ENCODE results near the gene GIGYF1.
"Not testable (repeated sequence)": the region's sequence is repeated elsewhere in the genome, so short reads cannot be mapped to it uniquely, and the experiment has no call there.

GIGYF1 gene

DNA sequence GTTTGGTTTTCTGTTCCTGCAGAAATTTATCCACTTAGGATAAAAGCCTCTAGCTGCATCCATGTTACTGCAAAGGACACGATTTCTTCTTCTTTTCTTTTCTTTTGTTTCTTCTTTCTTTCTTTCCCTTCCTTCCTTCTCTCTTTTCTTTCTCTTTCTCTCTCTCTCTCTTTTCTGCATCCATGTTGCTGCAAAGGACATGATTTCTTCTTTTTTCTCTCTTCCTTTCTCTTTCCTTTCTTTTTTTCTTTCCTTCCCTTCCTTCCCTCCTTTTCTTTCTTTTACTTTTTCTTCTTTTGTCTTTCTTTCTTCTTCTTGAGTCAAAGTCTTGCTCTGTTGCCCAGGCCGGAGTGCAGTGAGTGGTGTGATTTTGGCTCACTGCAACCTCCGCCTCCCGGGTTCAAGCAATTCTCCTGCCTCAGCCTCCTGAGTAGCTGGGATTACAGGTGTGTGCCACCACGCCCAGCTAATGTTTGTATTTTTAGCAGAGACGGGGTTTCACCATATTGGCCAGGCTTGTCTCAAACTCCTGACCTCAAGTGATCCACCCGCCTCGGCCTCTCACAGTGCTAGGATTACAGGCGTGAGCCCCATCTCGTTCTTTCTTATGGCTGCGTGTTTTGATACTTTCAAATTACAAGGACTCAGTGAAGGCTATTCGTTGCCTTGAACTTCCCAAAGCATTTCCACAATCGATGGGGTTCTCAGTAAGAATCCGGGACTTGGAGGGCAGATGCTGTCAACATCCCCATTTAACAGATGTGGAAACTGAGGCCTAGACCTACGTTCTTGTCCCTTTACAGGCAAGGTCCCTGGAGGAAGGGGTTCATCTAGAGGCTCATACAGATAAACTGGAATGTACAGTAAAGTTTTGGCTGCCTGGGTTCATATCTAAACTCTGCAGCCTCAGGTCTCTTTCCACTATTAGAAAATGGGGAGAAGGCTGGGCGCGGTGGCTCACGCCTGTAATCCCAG lies 22.4 kb downstream of the GIGYF1 start:
- no peak for DNase-seq (ENCODE audit: low read depth)

DNA sequence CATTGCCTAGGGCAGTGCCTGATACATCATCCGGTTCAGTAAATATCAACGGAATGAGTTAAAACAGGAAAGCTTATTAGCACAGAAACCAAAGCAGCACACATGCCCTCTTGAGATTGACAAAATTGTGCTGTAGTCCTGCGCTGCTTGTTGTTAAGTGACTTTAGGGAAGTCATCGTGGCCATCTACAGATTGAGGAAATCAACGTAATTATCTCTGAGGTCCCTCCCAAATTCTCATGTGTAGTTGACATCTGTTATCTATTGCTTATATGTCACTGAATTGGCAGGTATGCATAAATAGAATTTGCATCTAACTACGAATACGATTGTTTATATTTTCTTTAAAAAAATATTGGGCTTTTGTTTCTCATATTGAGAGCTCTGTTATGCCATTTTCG lies 24.0 kb downstream of the GIGYF1 start:
- no peak for DNase-seq (ENCODE audit: low read depth)

DNA sequence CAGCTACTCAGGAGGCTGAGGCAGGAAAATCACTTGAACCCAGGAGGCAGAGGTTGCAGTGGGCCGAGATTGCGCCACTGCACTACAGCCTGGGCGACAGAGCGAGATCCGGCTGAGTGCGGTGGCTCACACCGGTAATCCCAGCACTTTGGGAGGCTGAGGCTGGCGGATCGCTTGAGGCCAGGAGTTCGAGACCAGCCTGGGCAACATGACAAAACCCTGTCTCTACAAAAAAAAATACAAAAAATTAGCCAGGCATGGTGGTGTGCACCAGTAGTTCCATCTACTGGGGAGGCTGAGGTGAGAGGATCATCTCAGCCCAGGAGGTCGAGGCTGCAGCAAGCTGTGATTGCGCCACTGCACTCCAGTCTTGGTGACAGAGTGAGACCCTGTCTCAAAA lies 24.9 kb downstream of the GIGYF1 start:
- not testable (repeated sequence) for DNase-seq (ENCODE audit: low read depth)

DNA sequence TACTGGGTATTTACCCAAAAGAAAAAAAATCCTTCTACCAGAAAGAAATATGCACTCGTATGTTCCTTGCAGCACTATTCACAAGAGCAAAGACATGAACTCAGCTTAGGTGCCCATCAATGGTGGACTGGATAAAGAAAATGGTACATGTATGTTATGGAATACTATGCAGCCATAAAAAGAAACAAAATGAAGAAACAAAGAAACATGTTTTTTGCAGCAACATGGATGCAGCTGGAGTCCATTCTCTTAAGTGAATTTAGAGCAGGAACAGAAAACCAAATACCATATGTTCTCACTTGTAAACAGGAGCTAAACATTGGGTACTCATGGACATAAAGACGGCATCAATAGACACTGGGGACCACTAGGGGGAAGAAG lies 26.0 kb downstream of the GIGYF1 start:
- DNase-seq (ENCODE audit: low read depth) = no peak

DNA sequence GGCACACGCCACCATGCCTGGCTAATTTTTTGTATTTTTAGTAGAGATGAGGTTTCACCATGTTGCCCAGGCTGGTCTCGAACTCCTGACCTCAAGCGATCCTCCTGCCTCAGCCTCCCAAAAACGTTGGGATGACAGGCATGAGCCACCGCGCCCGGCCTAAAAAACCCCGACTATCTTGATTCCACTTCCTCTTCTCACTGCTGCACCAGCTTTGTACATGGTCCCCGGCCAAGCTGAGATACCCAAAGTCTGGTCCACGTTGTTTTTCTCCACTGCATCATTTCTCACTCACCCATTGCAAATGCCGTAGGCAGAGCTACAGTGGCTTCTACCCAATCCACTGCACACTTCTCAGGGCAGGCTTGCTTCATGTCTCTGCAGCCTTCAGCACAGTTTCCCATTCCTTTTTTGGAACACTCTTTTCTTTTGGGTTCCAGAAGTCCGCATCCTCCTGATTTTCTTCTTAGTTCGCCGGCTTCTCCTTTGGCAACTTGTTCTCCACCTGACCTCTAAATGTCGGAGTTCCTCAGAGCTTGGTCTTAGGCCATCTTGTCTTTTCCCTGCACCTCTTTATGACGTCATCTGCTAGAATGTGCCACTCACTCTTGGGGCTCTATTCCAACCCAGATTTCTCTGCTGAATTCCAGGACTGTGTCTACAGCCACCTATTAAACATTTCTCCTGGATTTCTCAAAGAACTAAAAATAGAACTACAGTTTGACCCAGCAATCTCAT lies 26.6 kb downstream of the GIGYF1 start:
- DNase-seq (ENCODE audit: low read depth) = no peak

DNA sequence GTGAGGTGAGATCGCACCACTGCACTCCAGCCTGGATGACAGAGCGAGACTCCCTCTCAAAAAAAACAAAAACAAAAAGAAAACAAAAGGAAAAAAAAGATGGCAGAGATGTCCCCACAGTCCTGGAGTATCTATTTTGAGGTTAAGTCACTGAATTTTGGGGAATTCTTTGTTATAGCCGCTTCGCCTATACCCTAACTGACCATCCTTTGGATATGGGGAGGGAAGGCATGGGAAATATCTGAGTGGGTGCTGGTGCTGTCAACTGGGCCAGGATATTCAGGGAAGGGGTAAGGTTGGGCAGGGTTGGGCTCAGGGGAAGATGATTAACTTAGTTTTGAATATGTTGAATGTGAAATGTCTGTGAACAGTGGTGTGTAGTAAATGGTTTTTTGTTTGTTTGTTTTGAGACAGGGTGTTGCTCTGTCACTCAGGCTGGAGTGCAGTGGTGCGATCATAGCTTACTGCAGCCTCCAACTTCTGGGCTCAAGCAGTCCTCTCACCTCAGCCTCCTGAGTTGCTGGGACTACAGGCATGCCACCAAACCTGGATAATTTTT lies 28.8 kb downstream of the GIGYF1 start:
- no peak for DNase-seq (ENCODE audit: low read depth)

DNA sequence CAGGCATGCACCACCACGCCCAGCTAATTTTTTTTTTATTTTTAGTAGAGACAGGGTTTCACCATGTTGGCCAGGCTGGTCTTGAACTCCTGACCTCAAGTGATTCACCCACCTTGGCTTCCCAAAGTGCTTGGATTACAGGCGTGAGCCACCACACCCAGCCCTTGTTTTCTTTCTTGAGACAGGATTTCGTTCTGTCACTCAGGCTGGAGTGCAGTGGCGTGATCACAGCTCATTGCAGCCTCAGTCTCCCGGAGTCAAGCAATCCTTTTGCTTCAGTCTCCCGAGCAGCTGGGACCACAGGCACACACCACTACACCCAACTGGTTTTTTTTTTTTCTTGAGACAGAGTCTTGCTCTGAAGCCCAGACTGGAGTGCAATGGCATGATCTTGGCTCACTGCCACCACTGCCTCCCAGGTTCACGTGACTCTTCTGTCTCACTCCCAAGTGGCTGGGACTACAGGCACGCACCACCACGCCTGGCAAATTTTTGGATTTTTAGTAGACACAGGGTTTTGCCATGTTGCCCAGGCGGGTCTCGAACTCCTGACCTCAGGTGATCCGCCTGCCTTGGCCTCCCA lies 31.8 kb downstream of the GIGYF1 start:
- not testable (repeated sequence) for DNase-seq (ENCODE audit: low read depth)

DNA sequence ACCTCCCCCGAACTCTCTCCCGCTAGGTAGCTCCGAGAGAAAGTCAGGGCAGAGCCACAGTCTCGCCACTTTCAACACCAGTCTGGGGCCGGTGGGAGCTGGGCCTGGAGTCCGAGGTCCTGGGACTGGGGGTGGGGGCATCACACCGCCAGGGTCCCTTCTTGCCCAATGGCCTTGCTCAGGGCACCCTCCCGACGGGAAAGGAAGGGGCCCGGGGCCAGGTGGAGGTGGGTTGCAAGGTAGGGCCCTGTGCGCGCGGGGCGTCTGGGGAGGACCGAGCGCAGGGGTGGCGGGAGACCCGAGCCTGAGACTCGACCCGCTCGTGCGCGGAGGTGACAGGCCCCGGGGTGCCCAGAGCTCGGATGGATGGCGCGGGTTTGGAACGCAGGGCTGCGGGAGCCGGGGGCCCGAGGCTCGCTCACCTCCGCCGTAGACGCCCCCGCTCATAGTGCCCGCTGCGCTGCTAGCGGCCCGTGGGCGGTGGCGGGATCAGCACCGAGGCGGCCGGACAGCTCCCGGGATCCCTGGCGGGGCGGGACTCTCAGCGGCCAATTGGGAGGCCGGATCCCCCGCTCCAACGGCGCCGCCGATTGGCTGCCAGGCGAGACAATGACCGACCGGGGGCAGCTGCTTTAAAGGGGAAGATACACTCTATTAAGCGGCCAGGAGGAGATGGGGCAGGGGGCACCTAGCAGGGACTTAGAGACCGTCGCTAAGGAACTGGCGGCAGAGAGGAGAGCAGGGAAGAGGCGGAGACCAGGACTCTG lies 38.0 kb downstream of the GIGYF1 start, which contains the start of gene ACTL6B:
TSS of gene ACTL6B (minus strand) at position 541 of the 767 bp plus-strand sequence. CDS start at position 447, 94 bp downstream.
- DNase-seq (ENCODE audit: low read depth) = no peak

DNA sequence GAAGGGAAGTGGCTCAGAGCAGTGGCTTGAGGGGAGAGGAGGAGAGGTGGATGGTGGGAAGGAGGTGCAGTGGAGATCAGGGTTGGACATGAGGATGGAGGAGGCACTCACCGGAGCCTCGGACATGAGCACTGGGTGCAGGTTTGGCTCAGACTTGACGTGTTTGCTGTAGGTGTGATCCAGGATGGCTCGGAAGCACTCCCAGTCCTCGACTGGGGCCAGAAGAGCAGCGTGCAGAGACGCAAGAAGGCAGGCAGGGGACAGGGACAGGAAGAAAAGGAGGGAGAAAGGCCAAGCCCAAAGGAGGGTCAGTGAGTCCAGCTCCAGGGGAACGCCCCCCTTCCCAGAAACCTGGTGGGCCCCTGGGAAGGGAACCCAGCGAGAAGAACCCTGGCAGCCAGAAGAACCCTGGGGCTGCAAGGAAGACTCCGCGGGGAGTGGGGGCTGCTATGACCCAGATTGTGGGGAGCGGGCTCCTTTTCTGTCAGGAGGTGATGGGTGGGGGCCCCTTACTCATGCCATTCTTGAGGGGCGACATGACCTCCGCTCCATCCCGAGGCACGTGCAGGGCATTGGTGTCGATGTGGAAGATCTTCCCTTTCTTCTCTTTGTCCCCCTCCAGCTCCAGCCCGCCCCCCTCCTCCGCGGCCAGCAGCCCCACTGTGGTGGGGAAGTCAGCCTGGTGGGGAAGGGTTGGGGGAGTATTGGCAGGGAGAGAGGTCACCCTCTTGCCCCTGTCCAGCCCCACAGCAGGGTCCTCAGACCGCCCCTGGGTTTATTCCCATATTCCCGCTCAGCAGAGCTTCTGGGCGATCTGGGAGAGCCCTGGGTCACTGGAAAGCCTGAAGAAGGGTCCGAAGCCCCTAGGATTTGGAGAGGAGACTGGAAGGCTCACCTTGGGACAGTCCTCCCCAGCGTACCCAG lies 38.9 kb downstream of the GIGYF1 start:
- no peak for DNase-seq (ENCODE audit: low read depth)

DNA sequence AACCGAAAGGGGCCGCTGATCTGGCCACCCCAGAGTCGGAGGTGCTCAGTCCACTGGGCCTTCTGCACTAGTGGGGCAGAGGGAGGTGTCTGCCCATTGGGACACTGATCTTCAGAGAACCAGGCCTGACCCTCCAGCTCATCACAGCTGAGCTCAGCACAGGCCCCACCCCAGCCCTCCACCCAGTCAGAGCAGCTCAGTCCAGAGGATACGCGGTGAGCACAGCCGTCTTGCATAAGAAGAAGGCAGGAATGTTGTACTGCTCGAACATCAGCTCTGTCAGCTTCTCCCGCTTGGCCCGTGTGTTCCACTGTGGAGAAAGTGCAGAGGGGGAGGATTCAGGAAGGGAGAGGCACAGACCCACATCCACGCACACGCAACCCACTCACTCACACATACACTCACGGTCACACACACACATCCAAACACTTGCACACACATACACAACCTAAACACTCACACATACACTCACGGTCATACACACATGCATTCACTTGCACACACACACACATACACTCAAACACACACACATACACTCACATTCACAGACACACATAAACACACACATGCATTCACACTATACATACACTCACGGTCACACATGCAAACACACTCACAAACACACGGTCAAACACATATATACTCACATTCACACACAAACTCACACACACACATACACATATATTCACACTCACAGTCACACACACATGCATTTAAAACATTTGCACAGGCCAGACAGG lies 44.1 kb downstream of the GIGYF1 start:
- DNase-seq (ENCODE audit: low read depth) = no peak

DNA sequence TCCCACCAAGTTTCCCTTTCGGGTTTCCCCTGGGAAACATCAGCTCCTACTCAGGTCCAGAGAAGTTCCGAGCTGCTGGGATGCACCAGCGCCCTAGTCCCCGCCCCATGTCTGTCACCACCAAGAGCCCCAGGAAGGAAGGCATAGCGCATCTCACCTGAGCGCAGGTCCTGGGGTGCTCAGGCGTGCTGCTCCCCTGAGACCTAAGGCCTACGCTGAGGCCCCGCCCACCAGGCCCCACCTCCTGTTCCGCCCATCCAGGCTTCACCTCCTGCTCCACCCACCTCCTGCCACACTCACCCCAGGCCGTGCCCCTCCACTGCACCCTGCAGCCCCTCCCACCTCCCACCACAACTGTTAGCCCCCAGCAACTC lies 51.5 kb downstream of the GIGYF1 start:
- no peak for DNase-seq (ENCODE audit: low read depth)

DNA sequence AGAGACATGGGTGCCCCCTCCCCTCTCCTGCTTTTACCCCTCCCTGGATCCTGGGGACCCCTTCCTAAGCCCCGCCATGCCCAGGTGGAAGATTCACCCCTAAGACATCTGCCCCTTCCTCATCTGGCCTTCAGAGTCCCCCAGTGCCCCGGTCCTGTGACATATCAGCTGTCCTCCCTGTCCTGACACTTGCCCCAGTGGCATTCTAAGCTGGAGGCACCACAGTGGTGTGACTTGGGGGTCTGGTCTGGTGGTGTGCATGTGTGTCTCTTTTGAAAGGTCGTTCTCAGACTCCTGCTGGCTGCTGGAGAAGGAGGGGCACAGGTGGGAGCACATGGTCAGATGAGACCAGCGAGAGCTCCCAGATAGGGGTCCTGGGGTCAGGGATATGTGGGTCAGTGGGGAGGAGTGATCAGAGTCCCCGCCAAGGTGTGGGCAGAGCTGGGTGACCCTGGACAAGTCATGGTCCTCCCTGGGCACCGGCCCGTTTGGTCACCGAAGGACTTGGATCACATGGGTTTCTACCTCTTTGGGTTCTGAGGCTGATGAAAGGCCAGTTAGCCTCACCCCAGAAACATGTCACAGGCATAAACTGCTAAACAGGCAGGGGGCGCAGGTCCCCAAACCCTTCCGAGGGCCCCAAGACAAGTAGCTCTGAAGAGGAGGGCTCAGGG lies 52.1 kb downstream of the GIGYF1 start:
- DNase-seq (ENCODE audit: low read depth) = no peak

DNA sequence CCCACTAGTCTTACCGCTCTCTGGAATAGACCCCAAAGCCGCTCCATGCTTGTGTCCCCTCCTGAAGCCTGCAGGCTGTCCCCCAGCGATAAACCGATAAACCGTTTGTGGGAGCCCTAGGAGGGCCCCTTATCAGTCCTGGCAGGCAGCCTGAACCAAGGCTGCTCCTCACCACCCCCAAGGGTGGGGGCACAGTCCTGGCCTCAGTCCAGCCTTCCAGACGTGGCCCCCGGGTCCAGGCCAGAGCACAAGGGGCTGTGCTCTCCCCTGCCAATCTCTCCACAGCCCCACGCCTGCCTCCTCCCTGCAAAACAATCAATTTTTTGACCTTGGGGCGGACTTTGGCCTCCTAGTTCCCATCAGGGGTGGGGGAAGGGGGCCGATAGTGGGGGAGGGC lies 52.6 kb downstream of the GIGYF1 start, which contains the start of gene TFR2:
TSS of gene TFR2 (minus strand) at position 90 of the 397 bp plus-strand sequence. CDS start at position 47, 43 bp downstream.
- DNase-seq (ENCODE audit: low read depth) = no peak

DNA sequence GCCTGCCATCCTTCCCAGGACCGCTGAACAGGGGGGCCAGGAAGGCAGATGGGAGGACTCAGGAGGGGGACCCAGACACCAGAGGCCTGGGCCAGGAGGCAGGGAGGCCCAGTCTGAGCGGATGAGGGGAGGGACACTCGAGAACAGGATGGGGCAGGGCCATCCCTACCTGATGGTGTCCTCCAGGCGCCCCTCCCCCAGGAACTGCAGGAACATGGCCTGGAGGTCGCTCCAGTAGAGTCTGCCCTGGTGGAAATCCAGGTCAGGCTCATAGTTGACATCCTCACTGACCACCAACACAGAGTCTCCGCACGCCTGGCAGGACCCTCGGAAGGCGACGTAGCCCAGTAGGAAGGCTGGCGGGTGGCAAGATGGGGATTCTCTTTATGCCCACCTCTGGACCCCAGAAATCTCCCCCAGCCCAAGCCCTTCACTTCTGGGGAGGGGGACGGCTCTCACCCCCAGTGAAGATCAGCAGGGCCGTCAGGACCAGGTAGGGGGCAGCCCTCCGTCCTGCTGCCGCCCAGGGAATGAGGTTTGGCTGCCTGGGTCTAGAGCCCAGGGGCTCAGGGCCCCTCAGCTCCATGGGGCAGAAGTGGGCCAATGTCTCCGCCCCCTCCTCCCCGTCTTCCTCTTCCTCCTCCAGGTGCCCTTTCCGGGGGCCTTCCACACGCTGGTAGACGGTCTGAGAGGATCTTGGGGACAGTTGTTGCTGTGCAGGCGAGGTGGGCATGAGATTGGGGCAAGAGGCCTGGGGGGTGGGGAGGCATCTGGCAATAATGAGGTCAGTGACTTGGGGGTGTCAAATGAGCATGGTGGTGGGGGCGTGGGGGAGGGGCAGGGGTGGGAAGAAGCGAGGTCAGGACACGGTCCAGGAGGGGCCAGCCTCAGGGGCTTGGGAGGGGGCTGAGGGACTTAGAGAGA lies 53.3 kb downstream of the GIGYF1 start:
- DNase-seq (ENCODE audit: low read depth) = no peak

DNA sequence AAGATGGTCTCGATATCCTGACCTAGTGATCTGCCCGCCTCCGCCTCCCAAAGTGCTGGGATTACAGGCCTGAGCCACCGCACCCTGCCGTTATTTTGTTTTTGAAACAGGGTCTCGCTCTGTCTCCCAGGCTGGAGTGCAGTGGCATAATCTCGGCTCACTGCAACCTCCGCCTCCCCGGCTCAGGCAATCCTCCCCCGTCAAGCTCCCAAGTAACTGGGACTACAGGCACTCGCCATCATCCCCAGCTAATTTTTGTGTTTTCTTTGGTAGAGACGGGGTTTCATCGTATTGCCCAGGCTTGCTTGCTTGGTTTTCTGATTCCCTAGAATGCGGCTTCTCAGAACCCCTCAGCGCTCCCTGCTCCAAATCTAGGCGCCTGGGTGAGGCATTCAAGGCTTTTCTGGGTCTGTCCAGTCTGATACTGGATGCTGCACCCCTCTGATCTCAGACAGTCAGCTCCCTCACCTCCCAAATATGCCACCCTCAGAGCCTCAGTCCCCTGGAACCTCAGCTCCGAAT lies 54.0 kb downstream of the GIGYF1 start:
- no peak for DNase-seq (ENCODE audit: low read depth)

DNA sequence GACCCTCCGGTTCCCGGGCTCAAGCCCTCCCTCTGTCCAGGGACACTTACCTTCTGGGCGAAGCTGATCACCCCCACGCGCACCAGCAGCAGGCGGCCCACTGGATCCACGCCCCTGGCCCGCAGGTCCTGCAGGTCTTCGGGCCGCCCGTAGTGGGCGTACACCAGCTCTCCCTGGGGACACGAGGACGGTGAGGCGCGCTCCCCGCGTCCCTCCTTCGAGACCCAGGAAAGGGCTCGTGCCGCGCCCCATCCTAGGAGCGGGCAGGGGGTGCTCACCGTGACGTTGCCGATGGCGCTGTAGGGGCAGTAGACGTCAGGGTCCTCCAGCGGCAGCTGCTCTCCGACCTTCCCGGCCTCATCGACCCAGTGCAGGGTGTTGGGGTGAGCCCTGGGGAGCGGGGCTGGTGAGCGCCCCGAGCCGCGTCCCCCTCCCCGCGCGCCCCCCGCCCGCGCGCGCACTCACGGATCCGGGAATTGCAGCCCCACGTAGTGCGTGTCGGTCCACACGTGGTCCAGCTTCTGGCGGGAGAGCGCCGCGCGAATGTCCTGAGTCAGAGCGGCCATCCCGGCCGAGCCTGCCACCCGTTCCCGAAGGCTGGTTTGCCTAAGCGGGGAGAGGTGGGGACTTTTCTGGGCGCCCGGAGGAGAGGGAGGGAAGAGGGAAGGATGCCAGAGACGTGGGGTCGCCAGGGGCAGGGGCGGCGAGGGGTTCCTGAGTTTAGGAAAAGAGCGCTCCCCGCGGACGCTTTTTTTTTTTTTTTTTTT lies 60.9 kb downstream of the GIGYF1 start:
- peak; percentile 43 for DNase-seq (ENCODE audit: low read depth)

DNA sequence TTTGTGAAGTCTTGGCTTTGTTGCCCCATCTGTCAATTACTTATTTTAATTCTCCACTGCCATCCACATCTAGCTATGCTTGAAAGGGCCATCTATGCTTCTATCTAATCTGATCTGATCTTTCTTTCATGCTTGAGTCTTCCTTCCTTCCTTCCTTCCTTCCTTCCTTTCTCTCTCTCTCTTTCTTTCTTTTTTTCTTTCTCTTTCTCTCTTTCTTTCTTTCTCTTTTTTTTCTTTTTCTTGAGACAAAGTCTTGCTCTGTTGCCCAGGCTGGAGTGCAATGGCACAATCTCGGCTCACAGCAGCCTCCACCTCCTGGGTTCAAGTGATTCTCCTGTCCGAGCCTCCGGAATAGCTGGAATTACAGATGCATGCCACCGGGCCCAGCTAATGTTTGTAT lies 64.0 kb downstream of the GIGYF1 start:
- DNase-seq (ENCODE audit: low read depth) = no peak
